HEK293 (cell line): ENCODE data around the gene HCAR2.
"Not testable (repeated sequence)": the region's sequence is repeated elsewhere in the genome, so short reads cannot be mapped to it uniquely, and the experiment has no call there.

Experiments
- CTCF ChIP-seq: fragments of 450-650 bp; formaldehyde crosslinking; IDR thresholded peaks from 2 replicates; pipeline ENCODE4 v1.5.1; 2016; ENCODE audit warnings: missing biosample characterization, missing genetic modification characterization
- GFI1B ChIP-seq: fragments of 450-650 bp; formaldehyde crosslinking; IDR thresholded peaks from 2 replicates; pipeline ENCODE4 v1.5.1; 2016; ENCODE audit warnings: missing biosample characterization, missing genetic modification characterization
- KLF1 ChIP-seq: fragments of 450-650 bp; formaldehyde crosslinking; IDR thresholded peaks from 2 replicates; pipeline ENCODE4 v1.5.1; 2016; ENCODE audit warnings: missing biosample characterization, missing genetic modification characterization
- ZBTB21 ChIP-seq: fragments of 450-650 bp; formaldehyde crosslinking; IDR thresholded peaks from 2 replicates; pipeline ENCODE4 v1.5.1; 2017; ENCODE audit warnings: missing biosample characterization, missing genetic modification characterization
- ZBTB8A ChIP-seq: fragments of 450-650 bp; formaldehyde crosslinking; IDR thresholded peaks from 2 replicates; pipeline ENCODE4 v1.5.1; 2016; ENCODE audit warnings: missing biosample characterization, missing genetic modification characterization
- ZNF157 ChIP-seq: fragments of 450-650 bp; formaldehyde crosslinking; IDR thresholded peaks from 2 replicates; pipeline ENCODE4 v1.5.1; 2016; ENCODE audit warnings: missing biosample characterization, missing genetic modification characterization
- ZNF26 ChIP-seq: fragments of 450-650 bp; formaldehyde crosslinking; IDR thresholded peaks from 2 replicates; pipeline ENCODE4 v1.5.1; 2016; ENCODE audit warnings: missing biosample characterization, missing genetic modification characterization
- ZNF274 ChIP-seq, 2 experiments: fragments of 200-500 bp in 1 of 2; fragments of 450-650 bp in 1 of 2; sonication (Bioruptor generic) in 1 of 2; formaldehyde crosslinking in 1 of 2; IDR thresholded peaks; 2 replicates each; pipeline versions ENCODE4 v1.5.1 to v1.6.1; 2014 to 2016; ENCODE audit warnings: borderline replicate concordance in 1 of 2, inconsistent platforms in 1 of 2, low read length in 1 of 2, missing biosample characterization in 1 of 2, missing genetic modification characterization in 1 of 2
- ZNF324 ChIP-seq: fragments of 450-650 bp; formaldehyde crosslinking; IDR thresholded peaks from 2 replicates; pipeline ENCODE4 v1.5.1; 2016; ENCODE audit warnings: missing biosample characterization, missing genetic modification characterization
- ZNF335 ChIP-seq: fragments of 450-650 bp; formaldehyde crosslinking; conservative IDR thresholded peaks from 2 replicates; pipeline ENCODE4 v1.5.1; 2016; ENCODE audit warnings: missing biosample characterization, missing genetic modification characterization
- ZNF660 ChIP-seq: fragments of 450-650 bp; IDR thresholded peaks from 2 replicates; pipeline ENCODE4 v1.5.1; 2018; ENCODE audit warnings: missing biosample characterization, mild to moderate bottlenecking, missing genetic modification characterization
- TF ChIP-seq, protein P1 (sequence below): fragments of 450-650 bp; formaldehyde crosslinking; conservative IDR thresholded peaks from 2 replicates; pipeline ENCODE4 v1.5.1; 2016; ENCODE audit warnings: low read depth, missing biosample characterization, missing genetic modification characterization
- TF ChIP-seq, protein P2 (sequence below): fragments of 450-650 bp; formaldehyde crosslinking; IDR thresholded peaks from 2 replicates; pipeline ENCODE4 v1.5.1; 2016; ENCODE audit warnings: missing biosample characterization, missing genetic modification characterization

DNA sequence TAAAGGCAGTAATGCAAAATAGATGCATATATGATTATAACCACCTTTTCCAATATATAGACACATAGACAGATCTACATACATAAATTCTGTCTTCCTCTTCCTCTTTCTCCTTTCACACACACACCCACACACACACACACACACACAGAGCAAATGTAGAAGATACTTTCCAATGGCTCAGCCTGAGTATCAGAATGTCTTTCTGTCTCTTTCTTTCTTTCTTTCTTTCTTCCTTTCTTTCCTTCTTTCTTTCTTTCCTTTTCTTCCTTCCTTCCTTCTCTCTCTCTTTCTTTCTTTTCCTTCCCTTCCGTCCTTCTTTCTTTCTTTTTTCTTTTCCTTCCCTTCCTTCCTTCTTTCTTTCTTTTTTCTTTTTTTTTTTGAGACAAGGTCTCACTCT, 8.1 kb upstream of the HCAR2 start:
- TF ChIP-seq, protein P1, sequence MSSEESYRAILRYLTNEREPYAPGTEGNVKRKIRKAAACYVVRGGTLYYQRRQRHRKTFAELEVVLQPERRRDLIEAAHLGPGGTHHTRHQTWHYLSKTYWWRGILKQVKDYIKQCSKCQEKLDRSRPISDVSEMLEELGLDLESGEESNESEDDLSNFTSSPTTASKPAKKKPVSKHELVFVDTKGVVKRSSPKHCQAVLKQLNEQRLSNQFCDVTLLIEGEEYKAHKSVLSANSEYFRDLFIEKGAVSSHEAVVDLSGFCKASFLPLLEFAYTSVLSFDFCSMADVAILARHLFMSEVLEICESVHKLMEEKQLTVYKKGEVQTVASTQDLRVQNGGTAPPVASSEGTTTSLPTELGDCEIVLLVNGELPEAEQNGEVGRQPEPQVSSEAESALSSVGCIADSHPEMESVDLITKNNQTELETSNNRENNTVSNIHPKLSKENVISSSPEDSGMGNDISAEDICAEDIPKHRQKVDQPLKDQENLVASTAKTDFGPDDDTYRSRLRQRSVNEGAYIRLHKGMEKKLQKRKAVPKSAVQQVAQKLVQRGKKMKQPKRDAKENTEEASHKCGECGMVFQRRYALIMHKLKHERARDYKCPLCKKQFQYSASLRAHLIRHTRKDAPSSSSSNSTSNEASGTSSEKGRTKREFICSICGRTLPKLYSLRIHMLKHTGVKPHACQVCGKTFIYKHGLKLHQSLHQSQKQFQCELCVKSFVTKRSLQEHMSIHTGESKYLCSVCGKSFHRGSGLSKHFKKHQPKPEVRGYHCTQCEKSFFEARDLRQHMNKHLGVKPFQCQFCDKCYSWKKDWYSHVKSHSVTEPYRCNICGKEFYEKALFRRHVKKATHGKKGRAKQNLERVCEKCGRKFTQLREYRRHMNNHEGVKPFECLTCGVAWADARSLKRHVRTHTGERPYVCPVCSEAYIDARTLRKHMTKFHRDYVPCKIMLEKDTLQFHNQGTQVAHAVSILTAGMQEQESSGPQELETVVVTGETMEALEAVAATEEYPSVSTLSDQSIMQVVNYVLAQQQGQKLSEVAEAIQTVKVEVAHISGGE (tag by site-specific recombination), result not testable (repeated sequence)
- not testable (repeated sequence) for TF ChIP-seq ZNF26; ZBTB21; ZNF157 (tag by site-specific recombination); ZNF660 (tag by site-specific recombination); GFI1B; ZBTB8A (tag by site-specific recombination); ZNF335; ZNF274 (IDR thresholded peaks at IDR 0.05; ENCODE audit: low read length); ZNF274 (tag by site-specific recombination; IDR thresholded peaks at IDR 0.05; ENCODE audit: borderline replicate concordance); ZNF324 (tag by site-specific recombination); CTCF (tag by site-specific recombination); KLF1 (tag by site-specific recombination)
- TF ChIP-seq, protein P2, sequence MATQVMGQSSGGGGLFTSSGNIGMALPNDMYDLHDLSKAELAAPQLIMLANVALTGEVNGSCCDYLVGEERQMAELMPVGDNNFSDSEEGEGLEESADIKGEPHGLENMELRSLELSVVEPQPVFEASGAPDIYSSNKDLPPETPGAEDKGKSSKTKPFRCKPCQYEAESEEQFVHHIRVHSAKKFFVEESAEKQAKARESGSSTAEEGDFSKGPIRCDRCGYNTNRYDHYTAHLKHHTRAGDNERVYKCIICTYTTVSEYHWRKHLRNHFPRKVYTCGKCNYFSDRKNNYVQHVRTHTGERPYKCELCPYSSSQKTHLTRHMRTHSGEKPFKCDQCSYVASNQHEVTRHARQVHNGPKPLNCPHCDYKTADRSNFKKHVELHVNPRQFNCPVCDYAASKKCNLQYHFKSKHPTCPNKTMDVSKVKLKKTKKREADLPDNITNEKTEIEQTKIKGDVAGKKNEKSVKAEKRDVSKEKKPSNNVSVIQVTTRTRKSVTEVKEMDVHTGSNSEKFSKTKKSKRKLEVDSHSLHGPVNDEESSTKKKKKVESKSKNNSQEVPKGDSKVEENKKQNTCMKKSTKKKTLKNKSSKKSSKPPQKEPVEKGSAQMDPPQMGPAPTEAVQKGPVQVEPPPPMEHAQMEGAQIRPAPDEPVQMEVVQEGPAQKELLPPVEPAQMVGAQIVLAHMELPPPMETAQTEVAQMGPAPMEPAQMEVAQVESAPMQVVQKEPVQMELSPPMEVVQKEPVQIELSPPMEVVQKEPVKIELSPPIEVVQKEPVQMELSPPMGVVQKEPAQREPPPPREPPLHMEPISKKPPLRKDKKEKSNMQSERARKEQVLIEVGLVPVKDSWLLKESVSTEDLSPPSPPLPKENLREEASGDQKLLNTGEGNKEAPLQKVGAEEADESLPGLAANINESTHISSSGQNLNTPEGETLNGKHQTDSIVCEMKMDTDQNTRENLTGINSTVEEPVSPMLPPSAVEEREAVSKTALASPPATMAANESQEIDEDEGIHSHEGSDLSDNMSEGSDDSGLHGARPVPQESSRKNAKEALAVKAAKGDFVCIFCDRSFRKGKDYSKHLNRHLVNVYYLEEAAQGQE (tag by site-specific recombination), result not testable (repeated sequence)
